Testis (tissue), 2 donors: ENCODE data around the gene SULT1A2.

Experiments used
- POLR2A ChIP-seq: fragments of 450-650 bp; IDR thresholded peaks from one replicate; pipeline ENCODE4 v1.6.1; 2017; ENCODE audit warnings: antibody characterized with exemption, mild to moderate bottlenecking, moderate library complexity
- TF ChIP-seq, protein P1 (sequence below), 3 experiments: fragments of 450-650 bp in 2 of 3; fragments of 200-600 bp in 1 of 3; sonication (generic) in 1 of 3; IDR thresholded peaks; one replicate each; pipeline ENCODE4 v1.5.1; 2016 to 2019; ENCODE audit warnings: antibody characterized with exemption in 3 of 3, mild to moderate bottlenecking in 2 of 3, moderate library complexity in 1 of 3

DNA sequence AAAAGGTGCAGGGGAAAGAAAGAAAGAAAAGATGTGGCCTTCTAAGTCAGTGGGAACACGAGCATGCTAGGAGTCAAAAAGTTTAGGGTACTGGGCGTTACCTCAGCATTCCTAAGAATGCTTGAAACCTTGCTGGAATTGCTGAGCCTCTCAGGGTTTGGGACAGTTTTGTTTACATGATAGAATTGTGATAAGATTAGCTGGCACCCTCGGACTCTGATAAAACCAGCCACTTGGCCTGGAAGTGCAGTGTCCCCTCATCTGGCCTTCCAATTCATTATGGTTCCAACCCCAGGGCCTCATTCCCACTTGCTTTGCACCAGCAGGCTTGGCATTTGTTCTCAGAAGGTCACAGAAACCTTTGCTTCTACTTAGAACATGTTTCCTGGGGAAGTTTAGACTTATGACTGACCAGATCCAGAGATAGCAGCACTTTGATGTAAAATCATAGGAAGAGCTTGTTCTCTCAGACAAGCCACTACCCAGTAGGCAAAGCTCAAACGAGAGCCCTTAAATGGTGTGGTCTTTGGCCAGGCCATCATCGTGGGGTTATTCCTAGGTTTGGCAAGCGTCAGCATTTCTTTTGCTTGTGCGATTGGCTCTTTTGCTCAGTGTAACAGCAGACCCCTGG lies 35.2 kb downstream of the SULT1A2 start:
- TF ChIP-seq, protein P1, sequence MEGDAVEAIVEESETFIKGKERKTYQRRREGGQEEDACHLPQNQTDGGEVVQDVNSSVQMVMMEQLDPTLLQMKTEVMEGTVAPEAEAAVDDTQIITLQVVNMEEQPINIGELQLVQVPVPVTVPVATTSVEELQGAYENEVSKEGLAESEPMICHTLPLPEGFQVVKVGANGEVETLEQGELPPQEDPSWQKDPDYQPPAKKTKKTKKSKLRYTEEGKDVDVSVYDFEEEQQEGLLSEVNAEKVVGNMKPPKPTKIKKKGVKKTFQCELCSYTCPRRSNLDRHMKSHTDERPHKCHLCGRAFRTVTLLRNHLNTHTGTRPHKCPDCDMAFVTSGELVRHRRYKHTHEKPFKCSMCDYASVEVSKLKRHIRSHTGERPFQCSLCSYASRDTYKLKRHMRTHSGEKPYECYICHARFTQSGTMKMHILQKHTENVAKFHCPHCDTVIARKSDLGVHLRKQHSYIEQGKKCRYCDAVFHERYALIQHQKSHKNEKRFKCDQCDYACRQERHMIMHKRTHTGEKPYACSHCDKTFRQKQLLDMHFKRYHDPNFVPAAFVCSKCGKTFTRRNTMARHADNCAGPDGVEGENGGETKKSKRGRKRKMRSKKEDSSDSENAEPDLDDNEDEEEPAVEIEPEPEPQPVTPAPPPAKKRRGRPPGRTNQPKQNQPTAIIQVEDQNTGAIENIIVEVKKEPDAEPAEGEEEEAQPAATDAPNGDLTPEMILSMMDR (IDR thresholded peaks at IDR 0.05), result no peak
- TF ChIP-seq POLR2A, result no peak
